GM18502 (cell line): Measurements from ENCODE around the gene ABHD16B.

Experiments used
- ATAC-seq: cut with Tn5 transposase; IDR thresholded peaks from one replicate; pipeline ENCODE4 v1.9.1; 2021; ENCODE audit warnings: mild to moderate bottlenecking; ENCODE audit not compliant: unreplicated experiment, poor library complexity

Gene ABHD16B

DNA sequence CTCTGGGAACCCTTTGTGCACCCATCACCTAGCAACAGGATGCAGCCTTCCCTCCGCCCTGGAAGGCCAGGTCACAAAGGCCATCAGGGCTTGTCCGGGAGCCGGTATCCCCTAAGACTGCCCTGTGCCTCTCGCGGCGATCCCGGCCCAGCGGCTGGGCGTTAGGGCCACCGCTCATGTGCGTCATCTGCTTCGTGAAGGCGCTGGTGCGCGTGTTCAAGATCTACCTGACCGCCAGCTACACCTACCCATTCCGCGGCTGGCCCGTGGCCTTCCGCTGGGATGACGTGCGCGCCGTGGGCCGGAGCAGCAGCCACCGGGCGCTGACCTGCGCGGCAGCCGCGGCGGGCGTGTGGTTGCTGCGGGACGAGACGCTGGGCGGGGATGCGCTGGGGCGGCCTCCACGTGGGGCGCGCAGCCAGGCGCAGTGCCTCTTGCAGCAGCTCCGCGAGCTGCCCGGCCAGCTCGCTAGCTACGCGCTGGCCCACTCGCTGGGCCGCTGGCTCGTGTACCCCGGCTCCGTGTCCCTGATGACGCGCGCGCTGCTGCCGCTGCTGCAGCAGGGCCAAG lies at the start of gene ABHD16B:
TSS of gene ABHD16B (plus strand) at position 134 of the 570 bp plus-strand sequence. CDS start at position 177, 43 bp downstream.
- no peak for ATAC-seq

DNA sequence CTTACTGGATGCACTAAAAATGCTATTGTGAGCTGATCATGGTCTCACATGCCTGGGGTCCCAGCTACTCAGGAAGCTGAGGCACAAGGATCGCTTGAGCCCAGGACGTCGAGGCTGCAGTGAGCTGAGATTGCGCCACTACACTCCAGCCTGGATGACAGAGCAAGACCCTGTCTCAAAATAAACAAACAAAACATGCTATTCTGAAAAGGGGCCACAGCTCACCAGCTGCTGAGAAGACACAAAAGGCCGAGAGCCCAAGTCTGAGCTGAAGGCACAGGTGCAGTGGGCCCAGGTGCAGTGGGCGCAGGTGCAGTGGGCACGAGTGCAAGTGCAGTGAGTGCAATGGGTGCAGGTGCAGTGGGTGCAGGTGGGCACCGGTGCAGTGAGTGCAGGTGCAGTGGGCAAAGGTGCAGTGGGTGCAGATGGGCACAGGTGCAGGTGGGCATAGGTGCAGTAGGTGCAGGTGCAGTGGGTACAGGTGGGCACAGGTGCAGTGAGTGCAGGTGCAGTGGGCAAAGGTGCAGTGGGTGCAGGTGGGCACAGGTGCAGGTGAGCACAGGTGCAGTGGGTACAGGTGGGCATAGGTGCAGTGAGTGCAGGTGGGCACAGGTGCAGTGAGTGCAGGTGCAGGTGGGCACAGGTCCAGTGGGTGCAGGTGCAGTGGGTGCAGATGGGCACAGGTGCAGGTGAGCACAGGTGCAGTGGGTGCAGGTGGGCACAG lies 46.2 kb upstream of the ABHD16B start:
- no peak for ATAC-seq

DNA sequence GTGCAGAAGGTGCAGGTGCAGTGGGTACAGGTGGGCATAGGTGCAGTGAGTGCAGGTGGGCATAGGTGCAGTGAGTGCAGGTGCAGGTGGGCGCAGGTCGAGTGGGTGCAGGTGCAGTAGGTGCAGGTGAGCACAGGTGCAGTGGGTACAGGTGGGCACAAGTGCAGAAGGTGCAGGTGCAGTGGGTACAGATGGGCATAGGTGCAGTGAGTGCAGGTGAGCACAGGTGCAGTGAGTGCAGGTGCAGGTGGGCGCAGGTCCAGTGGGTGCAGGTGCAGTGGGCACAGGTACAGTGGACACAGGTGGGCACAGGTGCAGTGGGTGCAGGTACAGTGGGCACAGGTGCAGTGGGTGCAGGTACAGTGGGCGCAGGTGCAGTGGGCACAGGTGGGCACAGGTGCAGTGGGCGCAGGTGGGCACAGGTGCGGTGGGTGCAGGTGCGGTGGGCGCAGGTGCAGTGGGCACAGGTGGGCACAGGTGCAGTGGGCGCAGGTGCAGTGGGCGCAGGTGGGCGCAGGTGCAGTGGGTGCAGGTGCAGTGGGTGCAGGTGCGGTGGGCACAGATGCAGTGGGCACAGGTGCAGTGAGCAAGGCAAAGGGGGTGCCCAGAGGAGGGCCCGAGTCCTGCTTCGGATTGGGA lies 45.6 kb upstream of the ABHD16B start:
- ATAC-seq = no peak

DNA sequence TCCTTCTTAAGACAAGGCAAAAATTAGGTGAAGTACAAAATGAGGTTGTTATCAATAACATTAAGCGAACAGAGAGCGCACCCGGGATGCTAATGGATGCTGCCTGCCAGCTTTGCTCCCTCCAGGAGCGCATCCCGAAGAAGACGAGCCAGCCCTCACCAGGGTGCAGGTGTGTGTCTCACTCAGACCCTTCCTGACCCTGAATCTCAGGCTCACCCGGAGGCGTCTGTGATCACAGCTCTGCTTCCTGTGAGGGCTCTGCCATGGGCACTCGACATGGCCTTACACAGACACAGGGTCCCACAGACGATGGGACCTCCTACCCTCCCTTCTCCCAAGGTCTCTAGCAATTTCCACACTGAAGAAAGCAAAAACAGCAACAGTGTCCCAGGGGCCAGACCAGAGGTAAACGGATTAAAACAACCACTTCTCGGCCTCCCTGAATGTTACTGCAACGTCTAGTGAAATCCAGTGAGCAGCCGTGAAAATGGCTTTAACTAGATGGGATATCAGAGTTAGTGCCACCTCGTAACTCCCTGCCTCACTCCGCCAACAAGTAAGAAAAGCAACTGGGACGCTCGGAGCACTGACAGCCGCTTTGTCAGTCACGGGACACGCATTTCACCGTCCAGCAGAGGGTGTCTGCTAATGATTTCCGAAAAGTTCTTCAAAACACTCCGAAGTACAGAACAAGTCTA lies 41.9 kb upstream of the ABHD16B start:
- no peak for ATAC-seq

DNA sequence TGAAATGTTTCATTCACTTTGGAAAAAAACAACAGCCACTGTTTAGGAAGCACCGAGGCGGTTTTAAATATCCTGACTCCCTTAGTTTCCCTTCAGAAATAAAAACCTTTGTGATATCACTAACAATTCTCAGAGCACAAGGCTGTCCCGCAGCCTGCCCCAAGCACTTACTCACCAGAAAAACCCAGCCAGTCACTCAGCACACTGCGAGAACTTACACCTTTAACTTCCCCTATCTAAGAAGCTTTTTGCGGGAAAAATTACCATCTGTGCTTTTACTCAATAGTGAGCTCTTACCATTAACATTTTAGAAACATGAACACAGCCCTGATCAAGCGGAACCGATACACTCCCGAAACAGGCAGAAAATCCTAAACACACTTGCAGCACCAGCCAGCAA lies 39.5 kb upstream of the ABHD16B start:
- no peak for ATAC-seq

DNA sequence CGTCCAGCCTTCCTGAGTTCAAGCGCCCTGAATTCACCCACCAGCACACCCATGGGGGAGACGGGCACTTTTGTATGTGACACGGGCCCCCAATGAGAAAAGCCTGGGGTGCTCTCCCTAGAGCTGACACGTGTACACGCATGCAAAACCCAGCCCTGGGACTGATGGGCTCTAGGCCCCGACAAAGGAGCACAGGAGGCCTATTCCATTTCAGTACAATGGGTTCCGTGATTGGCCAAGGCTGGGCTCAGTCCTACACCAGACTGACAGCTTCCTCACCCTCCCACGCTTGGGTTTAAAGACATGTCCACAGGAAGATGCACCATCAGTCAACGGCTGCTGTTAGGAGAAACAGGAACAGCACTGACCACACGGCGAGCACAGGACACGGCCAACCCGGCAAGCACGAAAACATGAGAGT lies 39.0 kb upstream of the ABHD16B start:
- ATAC-seq = no peak

DNA sequence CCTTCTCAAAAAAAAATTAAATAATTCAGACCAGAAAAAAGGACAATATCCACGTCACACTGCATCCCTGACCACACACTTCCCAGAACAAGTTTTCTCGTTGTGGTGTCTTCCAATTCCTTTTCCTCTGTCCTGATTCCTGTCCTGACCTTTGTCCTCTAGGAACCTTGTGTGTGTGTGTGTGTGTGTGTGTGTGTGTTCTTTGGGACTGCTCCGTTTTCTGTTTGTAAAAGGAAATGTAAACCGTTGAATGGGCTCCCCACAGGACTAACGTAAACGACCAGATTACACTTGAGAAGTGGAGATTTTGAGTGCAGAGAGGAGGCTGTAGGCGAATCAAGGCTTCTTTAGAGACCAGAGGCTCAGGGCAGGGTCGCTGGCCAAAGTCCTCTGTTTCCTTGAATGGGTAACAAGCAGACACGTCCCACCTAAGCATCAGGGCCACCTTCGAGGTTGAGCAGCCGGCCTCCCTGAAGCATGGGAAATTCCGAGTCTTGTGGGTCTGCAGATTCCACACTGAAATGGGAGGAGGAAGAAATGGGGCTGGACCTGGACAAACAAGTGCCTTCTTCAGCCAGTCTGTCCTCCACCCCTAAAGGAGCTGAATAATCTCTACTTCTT lies 37.5 kb upstream of the ABHD16B start:
- ATAC-seq = no peak

DNA sequence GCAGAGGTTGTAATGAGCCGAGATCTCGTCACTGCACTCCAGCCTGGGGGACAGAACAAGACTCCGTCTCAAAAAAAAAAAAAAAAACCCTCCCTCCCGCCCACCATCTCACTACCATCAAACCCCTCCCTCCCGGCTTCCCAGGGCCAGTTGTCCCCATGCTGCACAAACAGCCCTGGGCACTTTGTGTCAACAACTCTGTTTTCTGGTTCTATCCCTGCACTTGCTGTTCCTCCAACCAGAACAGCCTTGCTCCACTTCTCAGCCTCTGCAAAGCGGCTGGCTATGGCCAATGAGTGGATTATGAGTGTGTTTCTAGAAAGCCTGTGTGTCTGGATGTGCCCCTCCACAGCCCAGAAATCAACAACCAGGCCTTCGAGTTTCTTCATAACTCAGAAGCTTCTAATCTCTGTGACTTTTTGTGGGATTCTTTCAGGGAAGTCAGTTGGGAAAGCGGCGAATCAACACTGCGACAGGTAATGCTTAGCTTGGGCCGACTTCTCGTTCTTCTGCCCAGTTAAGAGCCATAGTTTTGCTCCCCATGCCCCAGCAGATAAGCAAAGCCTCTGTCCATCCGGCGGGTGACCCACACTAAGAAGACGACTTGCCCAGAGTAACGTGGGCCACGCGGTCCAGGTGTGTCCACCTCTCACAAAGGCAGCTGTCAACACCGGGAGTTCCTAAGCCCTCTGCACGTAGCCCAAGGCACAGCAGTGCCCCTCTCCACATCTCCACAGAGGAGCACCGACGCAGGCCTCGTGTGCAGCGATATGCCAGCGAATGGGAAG lies 35.8 kb upstream of the ABHD16B start:
- ATAC-seq = no peak

DNA sequence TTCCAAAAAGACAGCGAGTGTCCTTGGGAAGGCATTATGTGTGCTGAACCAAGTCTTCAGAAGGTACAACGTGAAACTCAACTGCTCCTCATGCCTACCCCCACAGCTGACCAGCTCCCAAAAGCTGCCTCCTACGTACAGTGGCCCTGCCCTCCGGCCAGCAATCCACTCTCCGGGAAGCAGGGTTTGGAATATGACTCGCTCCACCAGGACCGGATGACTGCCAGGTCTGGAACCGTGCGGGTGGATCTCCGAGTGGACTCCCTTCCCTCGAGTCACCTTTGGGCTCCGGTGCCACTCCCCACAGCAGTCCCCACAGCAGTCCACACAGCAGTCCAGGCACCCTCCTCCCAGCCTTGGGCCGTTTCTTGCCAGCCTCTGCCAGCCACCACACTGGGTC lies 34.5 kb upstream of the ABHD16B start:
- ATAC-seq = no peak

DNA sequence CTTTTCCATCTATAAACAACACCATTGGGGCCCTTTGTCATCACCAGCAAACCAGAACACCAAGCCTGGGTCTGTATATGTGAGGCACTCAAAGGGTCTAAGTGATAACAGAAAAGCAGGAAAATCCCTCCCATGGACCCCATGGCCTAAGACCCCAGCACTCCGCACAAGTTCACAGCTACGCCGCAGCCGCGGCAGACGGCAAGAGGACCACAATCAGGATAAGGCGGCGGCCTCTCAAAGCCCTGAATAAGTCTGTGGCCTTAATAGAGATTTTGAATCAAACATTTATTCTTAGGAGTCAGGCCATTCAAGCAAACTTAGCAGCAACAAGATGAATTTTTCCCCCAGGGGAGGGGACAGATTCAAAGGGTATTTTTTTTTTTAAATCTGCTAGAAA lies 33.2 kb upstream of the ABHD16B start:
- no peak for ATAC-seq

DNA sequence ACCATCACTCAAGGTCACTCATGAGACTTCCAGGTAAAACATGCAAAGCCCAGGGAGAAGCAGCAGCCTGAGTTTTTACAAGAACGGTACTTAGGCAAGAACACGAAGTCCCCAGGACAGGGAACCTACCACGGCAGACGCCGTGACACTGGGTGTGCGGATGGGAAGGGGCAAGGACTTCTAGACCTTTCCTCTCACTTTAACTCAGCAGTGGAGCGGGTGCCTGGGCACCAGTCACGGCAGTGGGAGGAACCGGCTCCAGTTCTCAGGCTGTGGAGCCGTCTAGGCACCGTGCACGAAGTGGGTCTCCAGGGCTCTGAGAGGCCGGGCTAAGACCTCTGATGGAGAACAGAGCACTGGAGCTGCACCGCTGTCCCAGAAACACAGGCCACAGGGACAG lies 32.8 kb upstream of the ABHD16B start:
- ATAC-seq = no peak

DNA sequence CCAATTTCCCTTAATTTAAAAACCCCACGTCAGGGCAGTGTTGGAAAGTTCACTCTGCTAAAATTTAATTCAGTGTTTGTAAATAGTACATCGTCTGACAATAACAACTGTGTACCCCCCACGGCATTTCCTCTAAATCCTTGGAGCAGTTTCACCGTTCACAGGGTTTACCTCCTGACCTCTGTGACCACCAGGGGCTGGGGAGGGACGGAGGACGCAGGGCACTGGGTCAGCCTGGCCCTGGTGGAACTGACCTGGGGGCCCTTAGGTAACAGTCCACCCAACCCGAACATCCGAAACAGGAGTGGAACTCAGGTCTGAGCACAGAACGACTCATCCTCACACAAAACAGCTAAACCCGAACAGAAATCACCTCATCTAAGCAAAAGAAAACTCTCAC lies 32.3 kb upstream of the ABHD16B start:
- no peak for ATAC-seq

DNA sequence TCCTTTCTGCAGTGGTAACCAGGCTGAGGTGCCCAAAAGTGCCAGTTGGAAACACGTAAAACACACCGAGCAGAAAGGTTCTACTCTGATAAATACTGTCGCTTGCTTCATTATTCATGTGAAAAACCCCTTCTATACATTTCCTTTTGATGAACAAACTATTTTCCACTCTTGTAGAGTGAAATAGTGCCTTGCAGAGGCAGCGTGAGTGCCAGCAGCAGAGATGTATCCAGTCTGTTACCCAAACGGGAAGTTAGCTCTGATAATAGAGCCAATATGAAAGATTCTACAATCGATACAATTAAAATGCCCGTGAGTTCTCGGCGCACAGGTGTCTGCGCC lies 31.7 kb upstream of the ABHD16B start:
- ATAC-seq = no peak

DNA sequence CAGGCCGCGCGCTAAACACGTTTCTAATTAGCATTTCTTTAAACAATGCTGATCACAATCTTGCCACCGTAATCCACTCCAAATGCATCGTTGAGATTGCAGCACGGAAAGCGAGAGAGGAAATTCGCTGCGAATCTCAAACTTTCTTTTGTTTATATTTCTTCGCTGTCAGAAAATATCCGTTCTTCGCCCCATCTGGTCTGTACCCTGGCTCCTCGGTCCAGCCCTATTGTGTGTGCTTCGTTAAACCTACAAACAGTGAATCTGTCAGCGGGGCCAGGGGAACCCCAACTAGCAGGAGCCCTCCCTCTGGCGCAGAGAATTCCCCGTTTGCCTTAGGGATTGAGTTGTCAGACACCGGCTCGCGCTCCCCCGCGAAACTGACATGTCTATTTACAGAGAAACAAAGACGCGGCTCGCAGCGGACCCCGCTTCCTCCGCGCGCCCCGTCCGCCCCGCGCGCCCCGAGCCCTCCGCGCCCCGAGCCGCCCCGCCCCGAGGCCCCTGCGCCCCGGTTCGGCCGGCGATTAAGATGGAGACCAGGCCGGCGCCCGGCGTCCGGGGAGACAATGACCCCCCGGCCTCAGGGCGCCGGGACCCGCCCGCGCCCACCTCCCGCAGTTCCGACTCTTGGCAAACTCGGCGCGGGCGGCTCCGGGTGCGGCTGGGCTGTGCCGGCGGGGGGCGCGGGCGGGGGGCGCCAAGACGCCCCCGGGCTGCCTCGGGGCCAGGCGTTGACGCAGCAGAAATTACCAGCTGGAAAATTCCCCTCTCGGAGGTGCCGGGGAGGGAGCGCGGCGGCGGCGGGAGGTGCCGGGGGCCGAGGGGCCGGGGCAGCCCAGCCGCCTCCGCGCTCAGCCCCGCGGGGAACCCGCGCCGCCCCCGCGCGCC lies 31.1 kb upstream of the ABHD16B start:
- peak; percentile 26 for ATAC-seq

DNA sequence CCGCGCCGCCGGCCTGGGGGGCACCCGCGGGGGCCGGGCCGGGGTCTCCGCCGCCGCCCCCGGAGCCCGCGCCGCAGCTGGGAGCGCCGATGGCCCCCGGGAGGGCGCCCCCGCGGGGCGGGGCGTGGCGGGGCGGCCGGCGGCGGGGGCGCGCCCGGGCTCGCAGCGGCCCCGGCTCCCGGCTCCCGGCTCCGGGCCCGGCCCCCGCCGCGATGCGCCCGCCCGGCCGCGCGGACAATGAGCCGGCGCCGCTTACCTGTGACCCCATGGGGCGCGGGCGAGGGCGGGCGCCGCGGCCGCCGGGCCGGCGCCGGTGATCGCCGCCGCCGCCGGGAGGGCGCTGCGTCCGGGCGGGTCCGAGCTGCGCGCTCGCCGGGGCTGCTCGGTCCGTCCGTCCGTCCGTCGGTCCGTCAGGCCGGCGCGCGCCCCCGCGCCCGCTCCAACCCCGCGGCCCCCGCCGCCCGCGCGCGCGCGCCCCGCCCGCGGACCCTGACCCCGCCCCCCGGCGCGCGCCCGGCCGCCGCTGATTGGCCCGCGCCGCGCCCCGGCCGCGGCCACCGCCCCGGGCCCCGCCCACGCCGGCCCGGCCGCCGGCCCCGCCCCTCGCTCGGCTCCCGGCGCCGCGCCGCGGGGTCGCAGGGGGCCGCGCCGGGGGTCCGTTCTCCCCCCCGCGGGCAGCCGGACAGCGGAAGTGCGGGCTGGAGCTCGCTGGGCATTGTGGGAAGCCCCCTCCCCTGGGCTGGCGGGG lies 30.3 kb upstream of the ABHD16B start, which contains the start of gene ZBTB46:
TSS of gene ZBTB46 (minus strand) at position 424 of the 748 bp plus-strand sequence. CDS start 40,507 bp downstream, outside the sequence.
- ATAC-seq = peak; percentile 43

DNA sequence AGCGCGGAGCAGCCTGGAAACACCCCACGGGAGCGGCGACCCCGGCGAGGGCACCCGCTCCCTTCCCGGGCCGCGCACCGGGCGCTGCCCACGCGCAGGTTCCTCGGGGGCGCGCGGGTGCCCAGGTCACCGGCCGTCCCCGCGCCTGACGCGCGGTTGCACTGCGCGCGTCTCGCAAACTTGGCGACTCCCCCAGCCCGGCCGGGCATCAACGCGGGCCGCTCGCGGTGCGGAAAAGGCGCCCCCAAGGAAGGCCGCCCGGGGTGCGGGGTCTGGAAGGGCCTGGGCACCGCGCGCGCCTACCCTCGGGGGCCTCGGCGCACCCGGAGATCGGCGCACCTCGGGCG lies 29.7 kb upstream of the ABHD16B start:
- peak; percentile 36 for ATAC-seq

DNA sequence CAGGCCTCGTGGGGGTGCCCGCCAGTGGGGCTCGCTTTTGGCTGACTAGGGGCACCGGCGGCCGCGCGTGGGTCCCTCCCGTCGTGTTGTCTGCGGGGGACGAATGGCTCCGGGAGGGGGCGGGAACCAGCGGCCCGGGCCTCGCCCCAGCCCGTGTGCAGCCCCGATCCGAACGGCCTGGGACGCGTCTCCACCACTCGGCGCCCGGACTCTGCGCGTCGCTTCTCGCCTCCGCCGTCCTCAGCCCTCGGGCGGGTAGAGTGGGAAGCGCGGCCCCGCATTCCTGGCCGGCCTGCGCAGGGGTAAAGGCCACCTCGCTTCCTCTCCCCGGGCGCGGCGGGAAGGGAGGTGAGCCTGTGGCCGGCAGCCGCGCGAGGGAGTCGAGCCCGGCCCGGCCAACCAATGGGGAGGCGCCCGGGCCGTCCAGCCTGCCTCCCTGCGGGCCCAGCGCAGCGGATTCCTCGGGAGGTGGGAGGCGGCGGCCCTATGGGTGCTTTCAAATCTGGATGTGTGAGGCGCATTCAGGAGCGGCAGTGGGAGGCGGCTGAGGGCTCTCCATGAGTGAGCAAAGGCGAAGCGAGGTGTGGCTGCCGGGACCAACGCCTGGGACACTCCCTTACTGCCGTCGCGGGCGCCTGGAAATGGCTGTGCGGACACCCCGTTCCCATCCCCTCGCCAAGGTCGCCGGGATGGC lies 29.2 kb upstream of the ABHD16B start:
- no peak for ATAC-seq
